H1 (cell line): ENCODE measurements around the gene CYBA.

ENCODE experiments used
- FOSL1 ChIP-seq: IDR thresholded peaks from 2 replicates; pipeline ENCODE4 v1.6.1; 2011; ENCODE audit warnings: mild to moderate bottlenecking, low read depth, low read length, moderate library complexity; ENCODE audit not compliant: insufficient read depth
- GTF2F1 ChIP-seq: IDR thresholded peaks from 2 replicates; pipeline ENCODE4 v1.6.1; 2012; ENCODE audit warnings: low read depth, low read length, improper control_type of control experiment, borderline replicate concordance
- TAF1 ChIP-seq: IDR thresholded peaks from 2 replicates; pipeline ENCODE4 v1.6.1; 2011; ENCODE audit warnings: mild to moderate bottlenecking, low read depth, low read length
- TF ChIP-seq, protein P1 (sequence below), 3 experiments: IDR thresholded peaks; 1 replicate in 2 of 3; 2 replicates in 1 of 3; pipeline versions ENCODE4 v1.5.1 to v1.6.1; 2011; ENCODE audit warnings: low read length in 3 of 3, mild to moderate bottlenecking in 3 of 3, inconsistent platforms in 2 of 3, low read depth in 1 of 3, moderate library complexity in 1 of 3; ENCODE audit not compliant: insufficient read depth in 1 of 3; ENCODE audit errors: control extremely low read depth in 1 of 3

GRCh38 chr16:88623858-88624257 lies 27.0 kb downstream of the CYBA start:
- TF ChIP-seq TAF1 = no peak
- TF ChIP-seq, protein P1, sequence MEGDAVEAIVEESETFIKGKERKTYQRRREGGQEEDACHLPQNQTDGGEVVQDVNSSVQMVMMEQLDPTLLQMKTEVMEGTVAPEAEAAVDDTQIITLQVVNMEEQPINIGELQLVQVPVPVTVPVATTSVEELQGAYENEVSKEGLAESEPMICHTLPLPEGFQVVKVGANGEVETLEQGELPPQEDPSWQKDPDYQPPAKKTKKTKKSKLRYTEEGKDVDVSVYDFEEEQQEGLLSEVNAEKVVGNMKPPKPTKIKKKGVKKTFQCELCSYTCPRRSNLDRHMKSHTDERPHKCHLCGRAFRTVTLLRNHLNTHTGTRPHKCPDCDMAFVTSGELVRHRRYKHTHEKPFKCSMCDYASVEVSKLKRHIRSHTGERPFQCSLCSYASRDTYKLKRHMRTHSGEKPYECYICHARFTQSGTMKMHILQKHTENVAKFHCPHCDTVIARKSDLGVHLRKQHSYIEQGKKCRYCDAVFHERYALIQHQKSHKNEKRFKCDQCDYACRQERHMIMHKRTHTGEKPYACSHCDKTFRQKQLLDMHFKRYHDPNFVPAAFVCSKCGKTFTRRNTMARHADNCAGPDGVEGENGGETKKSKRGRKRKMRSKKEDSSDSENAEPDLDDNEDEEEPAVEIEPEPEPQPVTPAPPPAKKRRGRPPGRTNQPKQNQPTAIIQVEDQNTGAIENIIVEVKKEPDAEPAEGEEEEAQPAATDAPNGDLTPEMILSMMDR (IDR thresholded peaks at IDR 0.05; ENCODE audit: control extremely low read depth in 1 of 3, insufficient read depth in 1 of 3, low read depth in 1 of 3, low read length in 3 of 3) = no peak
- no peak for TF ChIP-seq GTF2F1
- no peak for TF ChIP-seq FOSL1
